Hepatocyte (in vitro differentiated cells): Measurements from ENCODE around the gene XPO4.
"Not testable (repeated sequence)": the region's sequence is repeated elsewhere in the genome, so short reads cannot be mapped to it uniquely, and the experiment has no call there.

ENCODE experiments used
- EZH2 ChIP-seq: fragments of 200-600 bp; sonication (generic); IDR thresholded peaks from 2 replicates; pipeline ENCODE4 v1.6.1; 2016; ENCODE audit warnings: antibody characterized with exemption, mild to moderate bottlenecking, borderline replicate concordance
- EZH2phosphoT487 ChIP-seq: fragments of 200-600 bp; sonication (generic); IDR thresholded peaks from one replicate; pipeline ENCODE4 v1.6.1; 2018; ENCODE audit warnings: antibody characterized with exemption, mild to moderate bottlenecking, low read depth, moderate library complexity; ENCODE audit not compliant: unreplicated experiment, severe bottlenecking
- TF ChIP-seq, protein P1 (sequence below): fragments of 200-600 bp; sonication (generic); IDR thresholded peaks from 2 replicates; pipeline ENCODE4 v1.5.1; 2016; ENCODE audit warnings: antibody characterized with exemption, mild to moderate bottlenecking; ENCODE audit not compliant: poor library complexity

GRCh38 chr13:20876802-20877201, 25.7 kb downstream of the XPO4 start:
- TF ChIP-seq, protein P1, sequence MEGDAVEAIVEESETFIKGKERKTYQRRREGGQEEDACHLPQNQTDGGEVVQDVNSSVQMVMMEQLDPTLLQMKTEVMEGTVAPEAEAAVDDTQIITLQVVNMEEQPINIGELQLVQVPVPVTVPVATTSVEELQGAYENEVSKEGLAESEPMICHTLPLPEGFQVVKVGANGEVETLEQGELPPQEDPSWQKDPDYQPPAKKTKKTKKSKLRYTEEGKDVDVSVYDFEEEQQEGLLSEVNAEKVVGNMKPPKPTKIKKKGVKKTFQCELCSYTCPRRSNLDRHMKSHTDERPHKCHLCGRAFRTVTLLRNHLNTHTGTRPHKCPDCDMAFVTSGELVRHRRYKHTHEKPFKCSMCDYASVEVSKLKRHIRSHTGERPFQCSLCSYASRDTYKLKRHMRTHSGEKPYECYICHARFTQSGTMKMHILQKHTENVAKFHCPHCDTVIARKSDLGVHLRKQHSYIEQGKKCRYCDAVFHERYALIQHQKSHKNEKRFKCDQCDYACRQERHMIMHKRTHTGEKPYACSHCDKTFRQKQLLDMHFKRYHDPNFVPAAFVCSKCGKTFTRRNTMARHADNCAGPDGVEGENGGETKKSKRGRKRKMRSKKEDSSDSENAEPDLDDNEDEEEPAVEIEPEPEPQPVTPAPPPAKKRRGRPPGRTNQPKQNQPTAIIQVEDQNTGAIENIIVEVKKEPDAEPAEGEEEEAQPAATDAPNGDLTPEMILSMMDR, result not testable (repeated sequence)
- TF ChIP-seq EZH2, EZH2phosphoT487: not testable (repeated sequence)
